ENCODE measurements around the gene PSME3IP1.
"Not testable (repeated sequence)": the region's sequence is repeated elsewhere in the genome, so short reads cannot be mapped to it uniquely, and the experiment has no call there.

Gene PSME3IP1

GRCh38 chr16:57115514-57116182 is 70.2 kb downstream of the PSME3IP1 start:
- Histone ChIP-seq H3K4me3 (ENCODE audit: low read depth, low read length) (no peak overlapping the region), H3K27me3 (ENCODE audit: control insufficient read depth, insufficient read depth, low read length) (no peaks in the 10 kb centered on the region), H3K27ac (ENCODE audit: low read depth, low read length) (no peak overlapping the region), H3K4me1 (ENCODE audit: control insufficient read depth, insufficient read depth, low read length) (peaks cover 6% of the 10 kb centered on the region; the same call in 1 of the 2 replicates), H3K9me3 (ENCODE audit: control insufficient read depth, insufficient read depth, low read length) (no peaks in the 10 kb centered on the region), H3K36me3 (ENCODE audit: control insufficient read depth, insufficient read depth, low read length) (no peaks in the 10 kb centered on the region), H3K9ac (ENCODE audit: low read depth, low read length) (no peak overlapping the region)

GRCh38 chr16:57115168-57115513 is 70.7 kb downstream of the PSME3IP1 start:
- Histone ChIP-seq H3K4me3 (ENCODE audit: low read depth, low read length) (no peak overlapping the region), H3K36me3 (ENCODE audit: control insufficient read depth, insufficient read depth, low read length) (no peaks in the 10 kb centered on the region), H3K9ac (ENCODE audit: low read depth, low read length) (no peak overlapping the region), H3K27me3 (ENCODE audit: control insufficient read depth, insufficient read depth, low read length) (no peaks in the 10 kb centered on the region), H3K9me3 (ENCODE audit: control insufficient read depth, insufficient read depth, low read length) (no peaks in the 10 kb centered on the region), H3K4me1 (ENCODE audit: control insufficient read depth, insufficient read depth, low read length) (peaks cover 6% of the 10 kb centered on the region; the same call in 1 of the 2 replicates), H3K27ac (ENCODE audit: low read depth, low read length) (no peak overlapping the region)

GRCh38 chr16:57113664-57114063 is 72.2 kb downstream of the PSME3IP1 start:
- H3K4me1 ChIP-seq (ENCODE audit: control insufficient read depth, insufficient read depth, low read length) = peaks cover 6% of the 10 kb centered on the region; the same call in 1 of the 2 replicates
- H3K4me3 ChIP-seq (ENCODE audit: low read depth, low read length) = no peak overlapping the region
- no peak overlapping the region for H3K27ac ChIP-seq (ENCODE audit: low read depth, low read length)
- no peak overlapping the region for H3K9ac ChIP-seq (ENCODE audit: low read depth, low read length)
- no peaks in the 10 kb centered on the region for H3K36me3 ChIP-seq (ENCODE audit: control insufficient read depth, insufficient read depth, low read length)
- no peaks in the 10 kb centered on the region for H3K9me3 ChIP-seq (ENCODE audit: control insufficient read depth, insufficient read depth, low read length)
- H3K27me3 ChIP-seq (ENCODE audit: control insufficient read depth, insufficient read depth, low read length) = no peaks in the 10 kb centered on the region

- Histone ChIP-seq H3K27ac (ENCODE audit: low read depth, low read length) (no peak overlapping the region), H3K4me1 (ENCODE audit: control insufficient read depth, insufficient read depth, low read length) (peaks cover 6% of the 10 kb centered on the region; the same call in 1 of the 2 replicates), H3K9me3 (ENCODE audit: control insufficient read depth, insufficient read depth, low read length) (no peaks in the 10 kb centered on the region), H3K27me3 (ENCODE audit: control insufficient read depth, insufficient read depth, low read length) (no peaks in the 10 kb centered on the region), H3K4me3 (ENCODE audit: low read depth, low read length) (no peak overlapping the region), H3K9ac (ENCODE audit: low read depth, low read length) (no peak overlapping the region), H3K36me3 (ENCODE audit: control insufficient read depth, insufficient read depth, low read length) (no peaks in the 10 kb centered on the region)
These were observed 72.8 kb downstream of the PSME3IP1 start for GRCh38 chr16:57113042-57113453.

GRCh38 chr16:57112403-57113041 is 73.3 kb downstream of the PSME3IP1 start:
- Histone ChIP-seq H3K27me3 (ENCODE audit: control insufficient read depth, insufficient read depth, low read length) (no peaks in the 10 kb centered on the region), H3K27ac (ENCODE audit: low read depth, low read length) (no peak overlapping the region), H3K4me1 (ENCODE audit: control insufficient read depth, insufficient read depth, low read length) (peaks cover 6% of the 10 kb centered on the region; the same call in 1 of the 2 replicates), H3K4me3 (ENCODE audit: low read depth, low read length) (no peak overlapping the region), H3K9ac (ENCODE audit: low read depth, low read length) (no peak overlapping the region), H3K36me3 (ENCODE audit: control insufficient read depth, insufficient read depth, low read length) (no peaks in the 10 kb centered on the region), H3K9me3 (ENCODE audit: control insufficient read depth, insufficient read depth, low read length) (no peaks in the 10 kb centered on the region)

GRCh38 chr16:57111420-57111819 is 74.4 kb downstream of the PSME3IP1 start:
- H3K9me3 ChIP-seq (ENCODE audit: control insufficient read depth, insufficient read depth, low read length) = no peaks in the 10 kb centered on the region
- peaks cover 6% of the 10 kb centered on the region; the same call in 1 of the 2 replicates for H3K4me1 ChIP-seq (ENCODE audit: control insufficient read depth, insufficient read depth, low read length)
- no peaks in the 10 kb centered on the region for H3K36me3 ChIP-seq (ENCODE audit: control insufficient read depth, insufficient read depth, low read length)
- no peaks in the 10 kb centered on the region for H3K27me3 ChIP-seq (ENCODE audit: control insufficient read depth, insufficient read depth, low read length)
- no peak overlapping the region for H3K4me3 ChIP-seq (ENCODE audit: low read depth, low read length)
- no peak overlapping the region for H3K27ac ChIP-seq (ENCODE audit: low read depth, low read length)
- no peak overlapping the region for H3K9ac ChIP-seq (ENCODE audit: low read depth, low read length)

GRCh38 chr16:57110937-57111336 is 74.9 kb downstream of the PSME3IP1 start:
- Histone ChIP-seq H3K9me3 (ENCODE audit: control insufficient read depth, insufficient read depth, low read length) (no peaks in the 10 kb centered on the region), H3K27me3 (ENCODE audit: control insufficient read depth, insufficient read depth, low read length) (no peaks in the 10 kb centered on the region), H3K36me3 (ENCODE audit: control insufficient read depth, insufficient read depth, low read length) (no peaks in the 10 kb centered on the region), H3K27ac (ENCODE audit: low read depth, low read length) (no peak overlapping the region), H3K4me3 (ENCODE audit: low read depth, low read length) (no peak overlapping the region), H3K9ac (ENCODE audit: low read depth, low read length) (no peak overlapping the region), H3K4me1 (ENCODE audit: control insufficient read depth, insufficient read depth, low read length) (peaks cover 7% of the 10 kb centered on the region; the same call in 1 of the 2 replicates)

- H3K9ac ChIP-seq (ENCODE audit: low read depth, low read length); H3K4me1 ChIP-seq (ENCODE audit: control insufficient read depth, insufficient read depth, low read length): not testable (repeated sequence)
These were observed 76.4 kb downstream of the PSME3IP1 start for GRCh38 chr16:57109259-57110105.

GRCh38 chr16:57108432-57108831 is 77.4 kb downstream of the PSME3IP1 start:
- Histone ChIP-seq H3K9me3 (ENCODE audit: control insufficient read depth, insufficient read depth, low read length) (no peaks in the 10 kb centered on the region), H3K27me3 (ENCODE audit: control insufficient read depth, insufficient read depth, low read length) (no peaks in the 10 kb centered on the region), H3K27ac (ENCODE audit: low read depth, low read length) (no peak overlapping the region), H3K9ac (ENCODE audit: low read depth, low read length) (no peak overlapping the region), H3K4me1 (ENCODE audit: control insufficient read depth, insufficient read depth, low read length) (peaks cover 8% of the 10 kb centered on the region; the same call in 1 of the 2 replicates), H3K4me3 (ENCODE audit: low read depth, low read length) (no peak overlapping the region), H3K36me3 (ENCODE audit: control insufficient read depth, insufficient read depth, low read length) (no peaks in the 10 kb centered on the region)

More at GRCh38 chr16:57109259-57110105, 76.4 kb downstream of the PSME3IP1 start:
- H3K27me3 ChIP-seq (ENCODE audit: control insufficient read depth, insufficient read depth, low read length); H3K9me3 ChIP-seq (ENCODE audit: control insufficient read depth, insufficient read depth, low read length); H3K36me3 ChIP-seq (ENCODE audit: control insufficient read depth, insufficient read depth, low read length); H3K4me3 ChIP-seq (ENCODE audit: low read depth, low read length); H3K27ac ChIP-seq (ENCODE audit: low read depth, low read length): not testable (repeated sequence)

- Histone ChIP-seq H3K36me3 (ENCODE audit: control insufficient read depth, insufficient read depth, low read length) (no peaks in the 10 kb centered on the region), H3K9ac (ENCODE audit: low read depth, low read length) (no peak overlapping the region), H3K4me1 (ENCODE audit: control insufficient read depth, insufficient read depth, low read length) (peaks cover 13% of the 10 kb centered on the region; the same call in 1 of the 2 replicates), H3K9me3 (ENCODE audit: control insufficient read depth, insufficient read depth, low read length) (no peaks in the 10 kb centered on the region), H3K27me3 (ENCODE audit: control insufficient read depth, insufficient read depth, low read length) (no peaks in the 10 kb centered on the region), H3K4me3 (ENCODE audit: low read depth, low read length) (no peak overlapping the region), H3K27ac (ENCODE audit: low read depth, low read length) (no peak overlapping the region)
These were observed 78.4 kb downstream of the PSME3IP1 start for GRCh38 chr16:57107321-57107922.

All from HUES48 (cell line).